PC-3 (cell line): ENCODE measurements around the gene RAB11FIP4. TPM values are rescaled to one million over a fixed set of nuclear protein-coding genes. Genes with fewer than 3 reads are reported as not detected.
A peak's percentile ranks its signal among the peaks of the same experiment; 100 is the strongest.

ENCODE experiments used
- ATAC-seq: fragments of 200-7000 bp; cut with Tn5 transposase; 2 replicates; pipeline ENCODE4 v1.9.1; 2020; ENCODE audit warnings: mild to moderate bottlenecking, moderate library complexity
- BruUV-seq: library from RNA; stranded (reverse); fragments of 400-500 nt; replicated peaks from 2 replicates; lab custom pipeline; 2021; lab: Mats Ljungman, UMichigan
- CTCF ChIA-PET: fragments of 300-600 bp; sonication (Branson Sonifier 250); formaldehyde crosslinking; loops from one replicate; lab custom pipeline; 2022; ENCODE audit warnings: antibody characterized with exemption; lab: Charles Lee
- POLR2A ChIA-PET: fragments of 300-600 bp; sonication (Branson Sonifier 250); formaldehyde crosslinking; loops from one replicate; lab custom pipeline; 2022; ENCODE audit warnings: antibody characterized with exemption; ENCODE audit not compliant: unreplicated experiment; lab: Charles Lee
- DNase-seq: peaks from one replicate; pipeline ENCODE4 v3.0.0-alpha.2; 2015
- H2AFZ ChIP-seq: fragments of 300-600 bp; sonication (generic); 2 replicates; pipeline ENCODE4 v1.6.0; 2016; ENCODE audit warnings: antibody characterized with exemption, low read length
- H3F3A ChIP-seq: fragments of 300-600 bp; sonication (generic); one replicate; pipeline ENCODE4 v1.6.0; 2017; ENCODE audit warnings: antibody characterized with exemption, low read length, control low read depth, mild to moderate bottlenecking; ENCODE audit not compliant: unreplicated experiment
- H3K27ac ChIP-seq: fragments of 300-600 bp; sonication (generic); 2 replicates; pipeline ENCODE4 v1.5.1; 2016; ENCODE audit warnings: mild to moderate bottlenecking, low read length
- H3K27me3 ChIP-seq: fragments of 300-600 bp; sonication (generic); 2 replicates; pipeline ENCODE4 v1.6.1; 2016; ENCODE audit warnings: low read length, mixed read lengths
- H3K36me3 ChIP-seq: fragments of 300-600 bp; sonication (generic); 2 replicates; pipeline ENCODE4 v1.6.1; 2016; ENCODE audit warnings: low read depth, mixed run types, low read length, mixed read lengths
- H3K4me1 ChIP-seq: fragments of 300-600 bp; sonication (generic); 2 replicates; pipeline ENCODE4 v1.5.1; 2016; ENCODE audit warnings: low read length; ENCODE audit not compliant: insufficient read depth
- H3K4me2 ChIP-seq: fragments of 300-600 bp; sonication (generic); 2 replicates; pipeline ENCODE4 v1.6.0; 2016; ENCODE audit warnings: low read length
- H3K4me3 ChIP-seq: fragments of 300-600 bp; sonication (generic); 2 replicates; pipeline ENCODE4 v1.5.1; 2016; ENCODE audit warnings: mild to moderate bottlenecking, low read length, mixed read lengths
- H3K79me2 ChIP-seq: fragments of 300-600 bp; sonication (generic); 2 replicates; pipeline ENCODE4 v1.6.1; 2017; ENCODE audit warnings: low read length, mixed read lengths
- H3K9ac ChIP-seq: fragments of 300-600 bp; sonication (generic); 2 replicates; pipeline ENCODE4 v1.6.0; 2016; ENCODE audit warnings: mild to moderate bottlenecking, low read length
- H3K9me2 ChIP-seq: fragments of 300-600 bp; sonication (generic); replicated peaks from 2 replicates; pipeline ENCODE4 v1.6.1; 2016; ENCODE audit warnings: mixed run types, low read length, mixed read lengths
- H3K9me3 ChIP-seq: fragments of 300-600 bp; sonication (generic); 2 replicates; pipeline ENCODE4 v1.6.1; 2016; ENCODE audit warnings: low read length, mixed read lengths
- H4K20me1 ChIP-seq: fragments of 300-600 bp; sonication (generic); 2 replicates; pipeline ENCODE4 v1.6.1; 2016; ENCODE audit warnings: low read length, mixed read lengths
- CTCF ChIP-seq: fragments of 300-600 bp; sonication (generic); conservative IDR thresholded peaks from 2 replicates; pipeline ENCODE4 v1.5.1; 2017; ENCODE audit warnings: antibody characterized with exemption, low read depth, mild to moderate bottlenecking, low read length
- EZH2 ChIP-seq: fragments of 300-600 bp; sonication (generic); IDR thresholded peaks from one replicate; pipeline ENCODE4 v1.6.1; 2017; ENCODE audit warnings: antibody characterized with exemption, mild to moderate bottlenecking, low read length; ENCODE audit not compliant: unreplicated experiment
- EZH2phosphoT487 ChIP-seq: fragments of 300-600 bp; sonication (generic); IDR thresholded peaks from 2 replicates; pipeline ENCODE4 v1.6.1; 2018; ENCODE audit warnings: mild to moderate bottlenecking, antibody characterized with exemption, low read length, borderline replicate concordance
- intact Hi-C: fragments of 100-400 bp; cut with micrococcal nuclease; formaldehyde crosslinking; loops from 2 replicates; pipeline ENCODE4 v1.9.0; 2023
- total RNA-seq: library from RNA; depleted of rRNA; stranded (reverse); fragments of >200 nt; gene quantifications from 2 replicates; pipeline ENCODE4 v1.2.3, GENCODE V29; 2014

RAB11FIP4 gene
- total RNA-seq, 1 experiment from 2014 or later, result 4.2 TPM

DNA sequence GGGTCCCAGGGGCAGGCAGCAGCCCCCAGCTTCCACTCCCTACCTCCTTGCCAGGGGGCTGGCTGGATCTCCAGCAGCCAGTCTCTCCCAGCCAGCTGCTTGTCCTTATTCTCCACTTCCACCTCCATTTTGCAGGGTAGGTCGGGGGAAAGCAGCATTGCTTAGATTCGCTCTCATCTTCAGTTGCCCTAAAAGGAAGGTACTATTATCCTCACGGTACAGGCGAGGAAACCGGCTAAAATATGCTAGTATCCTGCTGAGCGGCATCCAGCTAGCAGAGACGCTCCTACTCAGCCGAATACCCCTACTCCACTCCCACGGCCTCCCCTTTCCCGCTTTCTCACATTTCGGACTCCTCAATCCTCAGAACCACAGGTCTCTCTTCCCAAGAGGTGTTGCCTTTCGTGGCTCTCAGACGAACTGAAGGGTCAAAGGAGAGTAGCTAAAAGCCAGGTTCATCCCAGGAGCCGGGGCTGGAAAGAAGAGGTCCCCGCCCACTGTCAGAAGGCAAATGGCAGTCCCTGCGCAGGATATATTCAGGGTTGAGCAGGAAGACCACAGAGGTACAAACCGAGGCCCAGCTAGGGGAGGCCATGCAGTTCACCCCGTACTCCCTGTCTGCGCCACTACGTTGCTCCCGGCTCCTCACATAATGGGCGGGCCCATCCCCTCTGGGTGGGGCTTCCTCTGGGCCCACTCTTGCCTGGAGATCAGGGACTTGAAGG lies 1.7 kb upstream of the RAB11FIP4 start:
- Histone ChIP-seq H3F3A (no peaks in the 10 kb centered on the region), H3K9ac (no peak overlapping the region), H3K4me1 (no peaks in the 10 kb centered on the region), H4K20me1 (no peaks in the 10 kb centered on the region), H2AFZ (no peak overlapping the region), H3K79me2 (no peaks in the 10 kb centered on the region), H3K4me2 (no peak overlapping the region), H3K27ac (no peak overlapping the region), H3K9me2 (no peaks in the 10 kb centered on the region), H3K9me3 (no peaks in the 10 kb centered on the region), H3K36me3 (no peaks in the 10 kb centered on the region), H3K27me3 (no peaks in the 10 kb centered on the region; the same call in 1 of the 2 replicates), H3K4me3 (no peak overlapping the region)
- BruUV-seq, result no TSS peak
- TF ChIP-seq CTCF, result 0 out of 2 replicates have a peak, but pooled peaks have one; percentile 10
- no peak for TF ChIP-seq EZH2
- intact Hi-C loops, result loop anchor here (5.0 kb wide), 1 partner anchor 137 kb away; no protein-coding TSS in a partner anchor
- ATAC-seq (no peak), DNase-seq (no peak)
- ChIA-PET POLR2A (no interaction called here), CTCF (interaction anchor here (0.5 kb wide), 1 partner anchor 450 kb away, joined by 9 read pairs; no protein-coding TSS in a partner anchor)

GRCh38 chr17:31390426-31390747 lies 1.1 kb upstream of the RAB11FIP4 start:
- Histone ChIP-seq H3K9me2 (no peaks in the 10 kb centered on the region), H3F3A (no peaks in the 10 kb centered on the region), H3K9ac (no peak overlapping the region), H4K20me1 (no peaks in the 10 kb centered on the region), H2AFZ (no peak overlapping the region), H3K4me2 (no peak overlapping the region), H3K27me3 (no peaks in the 10 kb centered on the region; the same call in 1 of the 2 replicates), H3K27ac (no peak overlapping the region), H3K4me3 (no peak overlapping the region), H3K79me2 (no peaks in the 10 kb centered on the region), H3K9me3 (no peaks in the 10 kb centered on the region), H3K4me1 (no peaks in the 10 kb centered on the region), H3K36me3 (no peaks in the 10 kb centered on the region)
- DNase-seq (no peak), ATAC-seq (no peak)
- TF ChIP-seq CTCF (no peak), EZH2 (no peak), EZH2phosphoT487 (no peak)
- CTCF ChIA-PET, result no interaction called here
- POLR2A ChIA-PET, result no interaction called here
- intact Hi-C loops, result no loop called here
- BruUV-seq, result no TSS peak

GRCh38 chr17:31390748-31391495 lies 553 bp upstream of the RAB11FIP4 start:
- Histone ChIP-seq H4K20me1 (no peaks in the 10 kb centered on the region), H3F3A (no peaks in the 10 kb centered on the region), H3K4me1 (no peaks in the 10 kb centered on the region), H3K79me2 (no peaks in the 10 kb centered on the region), H3K9ac (no peak overlapping the region), H3K9me2 (no peaks in the 10 kb centered on the region), H3K36me3 (no peaks in the 10 kb centered on the region), H3K27ac (no peak overlapping the region), H2AFZ (no peak overlapping the region), H3K9me3 (no peaks in the 10 kb centered on the region), H3K4me2 (no peak overlapping the region), H3K4me3 (no peak overlapping the region), H3K27me3 (no peaks in the 10 kb centered on the region; the same call in 1 of the 2 replicates)
- ATAC-seq, result no peak
- DNase-seq, result no peak
- BruUV-seq, result no TSS peak
- TF ChIP-seq CTCF (no peak), EZH2 (no peak), EZH2phosphoT487 (no peak)
- ChIA-PET POLR2A (no interaction called here), CTCF (no interaction called here)
- intact Hi-C loops, result no loop called here
